ENCODE data around the gene C2orf76.
"Not testable (repeated sequence)": the region's sequence is repeated elsewhere in the genome, so short reads cannot be mapped to it uniquely, and the experiment has no call there.

C2orf76 gene

DNA sequence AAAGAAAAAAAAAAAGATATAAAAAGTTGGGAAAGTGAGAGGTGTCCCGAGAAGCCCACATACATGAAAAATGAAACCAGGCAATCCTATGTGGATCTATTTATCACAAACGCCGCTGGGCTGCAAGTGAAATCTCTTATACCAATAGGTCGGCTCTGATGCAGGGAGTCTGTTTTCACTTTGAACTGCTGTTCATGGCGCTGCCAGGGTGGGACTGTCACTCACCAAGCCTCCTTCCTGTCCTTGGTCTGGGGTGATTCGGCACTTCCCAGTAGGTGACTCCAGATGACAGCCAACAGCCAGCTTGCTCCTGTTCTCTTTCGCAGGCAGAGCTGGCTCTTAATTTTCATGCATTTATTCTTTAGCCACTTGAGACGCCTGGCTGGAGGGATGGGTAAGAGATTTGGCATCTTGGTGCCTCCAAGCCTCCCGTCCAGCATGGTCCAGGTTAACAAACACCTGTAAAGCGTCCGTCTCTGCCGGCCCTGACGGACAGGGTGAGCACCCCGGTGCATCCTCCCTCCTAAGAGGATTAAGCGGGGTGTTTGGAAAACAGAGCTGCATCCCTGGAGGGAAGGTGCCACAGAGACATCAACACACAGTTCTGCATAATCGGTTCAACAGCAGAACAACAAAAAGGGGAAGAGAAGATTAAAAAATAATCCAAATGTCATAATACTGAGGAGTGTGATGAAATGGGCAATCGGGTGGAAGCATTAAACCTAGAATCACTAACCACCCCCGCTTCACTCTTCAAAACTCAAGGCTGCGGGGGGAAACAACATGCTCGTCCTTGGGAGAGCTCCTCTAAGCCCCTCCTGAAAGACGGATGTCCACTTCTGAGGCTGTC, 84.3 kb downstream of the C2orf76 start:
- H3K27ac ChIP-seq (ENCODE audit: low read depth, low read length) = no peak overlapping the region
- H3K9ac ChIP-seq (ENCODE audit: low read depth, low read length) = no peak overlapping the region

DNA sequence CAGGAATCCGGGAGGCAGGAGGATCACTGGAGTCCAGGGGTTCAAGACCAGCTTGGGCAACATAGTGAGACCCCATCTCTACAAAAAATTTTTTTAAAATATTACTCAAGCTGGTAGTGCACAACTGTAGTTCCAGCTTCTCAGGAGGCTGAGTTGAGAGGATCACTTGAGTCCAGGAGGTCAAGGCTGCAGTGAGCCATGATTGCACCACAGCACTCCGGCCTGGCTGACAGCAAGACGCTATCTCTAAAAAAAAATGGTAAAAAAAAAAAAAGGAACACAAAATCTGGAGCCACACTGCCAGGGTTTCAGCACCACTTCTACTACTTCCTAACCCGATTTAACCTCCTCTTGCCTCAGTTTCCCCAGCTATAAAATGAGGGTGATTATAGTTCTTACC, 86.0 kb downstream of the C2orf76 start:
- Histone ChIP-seq H3K4me3 (ENCODE audit: low read depth, low read length) (no peak overlapping the region), H3K36me3 (ENCODE audit: control insufficient read depth, insufficient read depth, low read length) (no peaks in the 10 kb centered on the region), H3K4me1 (ENCODE audit: control insufficient read depth, insufficient read depth, low read length) (no peaks in the 10 kb centered on the region; the same call in 1 of the 2 replicates), H3K27ac (ENCODE audit: low read depth, low read length) (no peak overlapping the region), H3K9ac (ENCODE audit: low read depth, low read length) (no peak overlapping the region), H3K9me3 (ENCODE audit: control insufficient read depth, insufficient read depth, low read length) (no peaks in the 10 kb centered on the region), H3K27me3 (ENCODE audit: control insufficient read depth, insufficient read depth, low read length) (no peaks in the 10 kb centered on the region)

More for the DNA sequence above, 84.3 kb downstream of the C2orf76 start:
- Histone ChIP-seq H3K36me3 (ENCODE audit: control insufficient read depth, insufficient read depth, low read length) (no peaks in the 10 kb centered on the region), H3K4me1 (ENCODE audit: control insufficient read depth, insufficient read depth, low read length) (no peaks in the 10 kb centered on the region), H3K9me3 (ENCODE audit: control insufficient read depth, insufficient read depth, low read length) (no peaks in the 10 kb centered on the region), H3K27me3 (ENCODE audit: control insufficient read depth, insufficient read depth, low read length) (no peaks in the 10 kb centered on the region), H3K4me3 (ENCODE audit: low read depth, low read length) (no peak overlapping the region)

DNA sequence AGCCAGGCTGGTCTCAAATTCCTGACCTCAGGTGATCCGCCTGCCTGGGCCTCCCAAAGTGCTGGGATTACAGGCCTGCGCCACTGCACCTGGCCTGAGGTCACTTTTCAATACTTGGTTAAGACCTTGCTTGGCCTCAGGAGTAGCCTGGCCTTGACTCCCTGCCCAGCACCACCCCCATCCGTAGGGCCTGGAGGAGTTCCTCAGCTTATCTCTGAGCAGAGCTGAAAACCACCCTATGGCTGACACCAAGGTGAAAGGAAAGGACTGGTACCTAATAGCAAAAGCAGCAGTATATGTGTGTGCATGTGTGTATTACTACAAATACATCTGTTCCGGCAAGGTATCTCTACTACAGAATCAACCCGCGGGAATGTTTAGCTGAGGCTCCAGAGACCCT, 87.0 kb downstream of the C2orf76 start:
- no peaks in the 10 kb centered on the region; the same call in 1 of the 2 replicates for H3K4me1 ChIP-seq (ENCODE audit: control insufficient read depth, insufficient read depth, low read length)
- no peak overlapping the region for H3K4me3 ChIP-seq (ENCODE audit: low read depth, low read length)
- no peaks in the 10 kb centered on the region for H3K27me3 ChIP-seq (ENCODE audit: control insufficient read depth, insufficient read depth, low read length)
- H3K9me3 ChIP-seq (ENCODE audit: control insufficient read depth, insufficient read depth, low read length) = no peaks in the 10 kb centered on the region
- no peak overlapping the region for H3K9ac ChIP-seq (ENCODE audit: low read depth, low read length)
- no peaks in the 10 kb centered on the region for H3K36me3 ChIP-seq (ENCODE audit: control insufficient read depth, insufficient read depth, low read length)
- no peak overlapping the region for H3K27ac ChIP-seq (ENCODE audit: low read depth, low read length)

DNA sequence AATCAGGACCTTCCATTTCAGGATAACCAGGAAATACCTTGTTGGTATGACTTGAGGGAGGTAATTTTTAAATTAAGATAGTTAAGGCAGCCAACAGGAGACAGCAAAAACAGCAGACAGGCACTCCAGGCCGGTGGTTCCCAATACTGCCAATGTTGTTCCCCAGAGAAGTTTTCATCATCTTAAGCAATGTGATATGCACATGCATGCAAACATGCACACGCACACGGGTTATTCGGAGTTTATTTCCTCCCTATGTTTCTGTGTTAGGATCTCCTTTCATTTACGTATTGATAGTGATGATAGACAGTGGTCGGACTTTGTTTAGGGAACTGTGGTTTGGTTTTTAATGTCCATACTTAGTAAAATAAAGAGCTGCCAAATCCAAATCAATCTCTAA, 87.7 kb downstream of the C2orf76 start:
- Histone ChIP-seq H3K27me3 (ENCODE audit: control insufficient read depth, insufficient read depth, low read length) (no peaks in the 10 kb centered on the region), H3K9me3 (ENCODE audit: control insufficient read depth, insufficient read depth, low read length) (no peaks in the 10 kb centered on the region), H3K27ac (ENCODE audit: low read depth, low read length) (no peak overlapping the region), H3K36me3 (ENCODE audit: control insufficient read depth, insufficient read depth, low read length) (no peaks in the 10 kb centered on the region), H3K4me3 (ENCODE audit: low read depth, low read length) (no peak overlapping the region), H3K9ac (ENCODE audit: low read depth, low read length) (no peak overlapping the region), H3K4me1 (ENCODE audit: control insufficient read depth, insufficient read depth, low read length) (no peaks in the 10 kb centered on the region; the same call in 1 of the 2 replicates)

DNA sequence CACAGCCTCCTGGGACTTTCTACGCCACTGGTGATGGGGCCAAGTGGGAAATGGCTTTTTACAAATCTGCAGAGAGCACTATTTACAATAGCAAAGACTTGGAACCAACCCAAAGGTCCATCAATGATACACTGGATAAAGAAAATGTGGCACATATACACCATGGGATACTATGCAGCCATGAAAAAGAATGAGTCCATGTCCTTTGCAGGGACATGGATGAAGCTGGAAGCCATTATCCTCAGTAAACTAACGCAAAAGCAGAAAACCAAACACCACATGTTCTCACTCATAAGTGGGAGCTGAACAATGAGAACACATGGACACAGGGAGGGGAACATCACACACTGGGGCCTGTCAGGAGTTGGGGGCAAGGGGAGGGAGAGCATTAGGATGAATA, 88.2 kb downstream of the C2orf76 start:
- not testable (repeated sequence) for H3K36me3 ChIP-seq (ENCODE audit: control insufficient read depth, insufficient read depth, low read length); H3K4me1 ChIP-seq (ENCODE audit: control insufficient read depth, insufficient read depth, low read length); H3K27ac ChIP-seq (ENCODE audit: low read depth, low read length); H3K9ac ChIP-seq (ENCODE audit: low read depth, low read length); H3K4me3 ChIP-seq (ENCODE audit: low read depth, low read length); H3K9me3 ChIP-seq (ENCODE audit: control insufficient read depth, insufficient read depth, low read length); H3K27me3 ChIP-seq (ENCODE audit: control insufficient read depth, insufficient read depth, low read length)

DNA sequence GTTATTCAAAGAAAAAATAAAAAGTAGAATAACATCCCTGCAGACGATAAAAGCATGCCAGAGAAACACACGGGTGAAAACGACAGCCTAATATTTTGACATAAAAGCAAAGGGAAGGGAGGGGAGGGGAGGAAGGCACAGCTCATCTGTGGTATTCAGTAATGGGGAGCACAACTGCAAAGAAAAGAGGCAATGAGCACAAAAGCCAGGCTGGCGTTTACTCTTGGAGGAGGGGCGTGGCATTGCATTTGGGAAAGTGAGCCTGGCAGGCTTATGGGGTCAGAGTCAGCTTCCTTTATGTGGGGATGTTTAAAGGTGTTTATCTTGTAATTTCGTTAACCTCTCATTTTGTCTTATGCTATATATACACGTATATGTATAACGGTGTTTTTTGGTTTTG, 89.8 kb downstream of the C2orf76 start:
- Histone ChIP-seq H3K27ac (ENCODE audit: low read depth, low read length) (no peak overlapping the region), H3K9ac (ENCODE audit: low read depth, low read length) (no peak overlapping the region), H3K9me3 (ENCODE audit: control insufficient read depth, insufficient read depth, low read length) (no peaks in the 10 kb centered on the region), H3K27me3 (ENCODE audit: control insufficient read depth, insufficient read depth, low read length) (no peaks in the 10 kb centered on the region), H3K4me3 (ENCODE audit: low read depth, low read length) (no peak overlapping the region), H3K4me1 (ENCODE audit: control insufficient read depth, insufficient read depth, low read length) (no peaks in the 10 kb centered on the region; the same call in 1 of the 2 replicates), H3K36me3 (ENCODE audit: control insufficient read depth, insufficient read depth, low read length) (no peaks in the 10 kb centered on the region)

DNA sequence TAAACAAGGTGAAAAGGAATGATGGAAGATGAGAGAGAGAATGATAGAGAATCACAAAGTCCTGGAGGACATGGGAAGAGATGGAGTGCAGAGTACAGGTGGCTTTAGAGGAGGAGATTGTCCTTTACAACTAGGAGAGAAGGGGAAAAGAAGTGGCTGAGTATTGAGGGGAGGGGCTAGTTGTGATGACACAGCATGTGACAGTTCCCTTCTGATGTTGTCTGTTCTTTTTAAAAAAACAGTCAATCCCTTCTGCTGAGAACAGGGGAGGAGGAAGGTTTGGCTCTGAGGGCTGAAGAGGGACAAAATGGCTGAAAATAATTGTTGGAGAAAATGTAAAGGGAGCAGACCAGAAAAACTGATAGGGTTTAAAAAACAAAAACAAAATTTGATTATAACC, 99.0 kb downstream of the C2orf76 start:
- H3K9ac ChIP-seq (ENCODE audit: low read depth, low read length) = no peak overlapping the region
- H3K27me3 ChIP-seq (ENCODE audit: control insufficient read depth, insufficient read depth, low read length) = no peaks in the 10 kb centered on the region
- H3K36me3 ChIP-seq (ENCODE audit: control insufficient read depth, insufficient read depth, low read length) = no peaks in the 10 kb centered on the region

DNA sequence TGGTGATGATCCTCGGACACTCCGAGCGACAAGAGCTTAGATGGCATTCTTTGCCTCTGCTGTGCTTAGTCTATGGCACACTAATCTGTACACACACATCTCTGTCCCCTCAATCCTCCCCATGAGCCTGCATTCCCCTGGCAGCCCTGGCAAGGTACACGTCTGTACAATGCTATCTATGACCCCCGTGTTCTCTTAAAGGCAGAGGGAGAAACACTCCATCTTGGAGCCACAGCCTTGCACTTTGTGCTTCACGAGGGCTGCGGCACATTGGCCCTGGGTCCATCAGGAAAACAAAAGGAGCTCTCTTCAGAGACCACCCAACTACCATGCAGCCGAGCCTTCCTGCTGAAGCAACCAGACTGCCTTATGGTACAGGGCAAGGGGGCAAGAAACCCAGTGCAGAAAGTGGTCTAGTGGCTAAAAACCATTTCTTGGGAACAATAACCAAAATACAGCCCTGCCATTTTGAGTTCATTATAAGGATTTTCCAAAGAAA, 100.5 kb downstream of the C2orf76 start:
- H3K27ac ChIP-seq (ENCODE audit: low read depth, low read length) = no peak overlapping the region
- H3K9me3 ChIP-seq (ENCODE audit: control insufficient read depth, insufficient read depth, low read length) = no peaks in the 10 kb centered on the region
- no peak overlapping the region for H3K4me3 ChIP-seq (ENCODE audit: low read depth, low read length)
- peaks cover 5% of the 10 kb centered on the region; the same call in 1 of the 2 replicates for H3K4me1 ChIP-seq (ENCODE audit: control insufficient read depth, insufficient read depth, low read length)
- H3K36me3 ChIP-seq (ENCODE audit: control insufficient read depth, insufficient read depth, low read length) = no peaks in the 10 kb centered on the region
- H3K27me3 ChIP-seq (ENCODE audit: control insufficient read depth, insufficient read depth, low read length) = no peaks in the 10 kb centered on the region
- H3K9ac ChIP-seq (ENCODE audit: low read depth, low read length) = no peak overlapping the region

More for the DNA sequence above, 99.0 kb downstream of the C2orf76 start:
- Histone ChIP-seq H3K4me1 (ENCODE audit: control insufficient read depth, insufficient read depth, low read length) (peaks cover 5% of the 10 kb centered on the region; the same call in 1 of the 2 replicates), H3K27ac (ENCODE audit: low read depth, low read length) (no peak overlapping the region), H3K9me3 (ENCODE audit: control insufficient read depth, insufficient read depth, low read length) (no peaks in the 10 kb centered on the region), H3K4me3 (ENCODE audit: low read depth, low read length) (no peak overlapping the region)

DNA sequence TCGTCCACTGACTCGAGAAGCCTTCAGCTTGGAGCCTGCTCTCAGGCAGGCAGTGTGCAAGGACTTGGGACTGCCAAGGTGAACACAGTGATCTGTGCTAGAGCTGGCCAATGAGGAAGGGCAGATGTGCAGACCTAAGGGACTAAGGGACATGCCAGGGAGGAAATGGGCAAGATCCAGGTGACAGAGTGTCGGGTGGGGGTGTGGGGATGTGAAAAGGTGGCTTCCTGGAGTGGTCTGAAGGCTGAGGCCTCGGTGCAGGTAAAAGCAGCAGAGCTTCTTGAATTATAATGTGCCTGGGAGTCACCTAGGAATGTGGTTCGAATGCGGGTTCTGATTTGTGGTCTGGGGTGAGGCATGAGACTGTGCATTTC, 101.0 kb downstream of the C2orf76 start:
- H3K27ac ChIP-seq (ENCODE audit: low read depth, low read length) = no peak overlapping the region
- H3K9me3 ChIP-seq (ENCODE audit: control insufficient read depth, insufficient read depth, low read length) = no peaks in the 10 kb centered on the region
- peaks cover 5% of the 10 kb centered on the region; the same call in 1 of the 2 replicates for H3K4me1 ChIP-seq (ENCODE audit: control insufficient read depth, insufficient read depth, low read length)
- H3K4me3 ChIP-seq (ENCODE audit: low read depth, low read length) = no peak overlapping the region
- H3K27me3 ChIP-seq (ENCODE audit: control insufficient read depth, insufficient read depth, low read length) = no peaks in the 10 kb centered on the region
- H3K9ac ChIP-seq (ENCODE audit: low read depth, low read length) = no peak overlapping the region
- no peaks in the 10 kb centered on the region for H3K36me3 ChIP-seq (ENCODE audit: control insufficient read depth, insufficient read depth, low read length)

DNA sequence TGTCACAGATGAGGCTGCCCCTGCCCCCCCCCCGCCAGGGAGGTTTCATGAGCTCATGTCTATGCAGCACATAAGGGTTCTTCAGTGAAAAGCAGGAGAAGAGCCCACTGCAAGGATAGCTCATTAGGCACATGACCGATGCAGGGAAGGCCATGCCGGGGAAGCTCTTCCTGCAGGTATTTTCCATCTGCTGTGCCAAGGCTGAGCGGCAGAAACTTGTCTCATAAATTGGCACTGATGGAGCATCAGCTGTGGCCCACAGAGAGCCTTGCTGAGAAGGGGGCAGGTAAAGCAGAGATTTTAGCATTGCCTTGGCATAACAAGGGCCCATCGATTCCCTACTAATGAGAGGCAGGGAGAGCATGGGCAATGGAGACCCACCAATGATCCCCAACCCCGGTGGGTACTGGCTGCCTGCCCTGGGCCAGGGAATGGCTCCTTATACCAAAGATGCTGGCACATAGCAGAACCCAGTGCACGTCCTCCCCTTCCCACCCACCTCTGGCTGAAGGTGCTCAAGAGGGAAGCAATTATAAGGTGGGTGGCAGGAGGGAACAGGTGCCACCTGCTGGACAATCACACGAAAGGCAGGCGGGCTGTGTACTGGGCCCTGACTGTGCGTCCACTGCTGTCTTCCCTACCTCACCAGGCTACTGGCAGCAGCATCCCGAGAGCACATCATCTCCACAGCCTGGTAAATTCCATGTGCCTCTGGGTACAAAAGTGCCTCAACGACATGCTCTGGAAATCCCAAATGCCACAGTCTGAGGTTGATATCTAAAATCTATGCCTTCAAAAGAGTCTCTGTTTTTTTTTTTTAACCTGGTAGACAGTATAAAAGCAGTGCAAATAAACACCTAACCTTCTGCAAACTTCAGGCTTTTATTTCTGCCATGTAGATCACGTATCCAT, 101.6 kb downstream of the C2orf76 start:
- Histone ChIP-seq H3K9me3 (ENCODE audit: control insufficient read depth, insufficient read depth, low read length) (no peaks in the 10 kb centered on the region), H3K27me3 (ENCODE audit: control insufficient read depth, insufficient read depth, low read length) (no peaks in the 10 kb centered on the region), H3K36me3 (ENCODE audit: control insufficient read depth, insufficient read depth, low read length) (no peaks in the 10 kb centered on the region), H3K4me1 (ENCODE audit: control insufficient read depth, insufficient read depth, low read length) (peaks cover 5% of the 10 kb centered on the region; the same call in 1 of the 2 replicates), H3K4me3 (ENCODE audit: low read depth, low read length) (no peak overlapping the region), H3K27ac (ENCODE audit: low read depth, low read length) (no peak overlapping the region), H3K9ac (ENCODE audit: low read depth, low read length) (no peak overlapping the region)

DNA sequence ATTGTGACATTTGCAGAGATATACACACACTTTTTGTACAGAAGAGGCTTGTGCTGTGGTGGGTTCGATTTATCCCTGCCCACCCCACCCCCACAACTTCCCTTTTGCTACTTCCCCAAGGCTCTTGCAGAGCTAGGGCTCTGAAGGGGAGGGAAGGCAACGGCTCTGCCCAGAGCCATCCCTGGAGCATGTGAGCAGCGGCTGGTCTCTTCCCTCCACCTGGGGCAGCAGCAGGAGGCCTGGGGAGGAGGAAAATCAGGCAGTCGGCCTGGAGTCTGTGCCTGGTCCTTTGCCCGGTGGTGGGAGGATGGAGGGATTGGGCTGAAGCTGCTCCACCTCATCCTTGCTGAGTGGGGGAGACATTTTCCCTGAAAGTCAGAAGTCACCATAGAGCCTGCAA, 103.0 kb downstream of the C2orf76 start:
- Histone ChIP-seq H3K4me1 (ENCODE audit: control insufficient read depth, insufficient read depth, low read length) (peaks cover 18% of the 10 kb centered on the region), H3K9ac (ENCODE audit: low read depth, low read length) (no peak overlapping the region), H3K36me3 (ENCODE audit: control insufficient read depth, insufficient read depth, low read length) (no peaks in the 10 kb centered on the region), H3K27ac (ENCODE audit: low read depth, low read length) (no peak overlapping the region), H3K27me3 (ENCODE audit: control insufficient read depth, insufficient read depth, low read length) (no peaks in the 10 kb centered on the region), H3K4me3 (ENCODE audit: low read depth, low read length) (no peak overlapping the region), H3K9me3 (ENCODE audit: control insufficient read depth, insufficient read depth, low read length) (no peaks in the 10 kb centered on the region)
